ENCODE results near the gene SPNS2. TPM values are rescaled to one million over a fixed set of nuclear protein-coding genes. Genes with fewer than 3 reads are reported as not detected.

Gene SPNS2
- total RNA-seq, 1 experiment from 2014 or later = not detected

DNA sequence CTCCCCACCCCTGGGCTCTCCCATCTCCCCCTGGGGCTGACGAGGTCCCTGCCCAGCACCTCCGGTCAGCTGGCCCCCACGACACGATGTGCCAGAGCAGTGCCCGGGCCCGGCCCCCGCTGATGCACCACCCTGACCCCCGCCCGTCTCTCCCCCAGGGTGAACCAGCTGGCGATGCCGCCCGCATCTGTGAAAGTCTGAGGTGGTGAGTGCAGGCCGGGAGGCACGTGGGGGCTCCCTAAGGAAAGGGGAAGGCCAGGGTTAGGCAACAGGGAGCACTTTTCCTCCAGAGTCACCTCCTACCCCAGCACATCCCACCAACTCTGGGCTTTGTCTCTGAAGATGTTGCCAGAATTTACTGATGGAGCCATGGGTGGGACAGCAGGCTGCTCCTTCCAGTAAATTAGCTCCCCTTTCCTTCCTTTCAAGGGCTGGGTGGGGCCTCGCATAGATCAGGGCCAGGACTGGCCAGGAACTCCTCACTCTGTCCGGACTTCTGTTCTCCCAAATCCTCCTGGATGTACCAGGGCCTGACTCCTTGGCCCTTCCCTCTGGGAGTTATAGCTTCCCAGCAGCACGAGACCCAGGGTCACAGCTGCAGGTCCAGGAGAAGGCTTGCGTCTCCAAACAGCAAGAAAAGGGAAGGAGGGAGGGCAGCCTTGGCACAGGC, 38.2 kb downstream of the SPNS2 start:
- DNase-seq (ENCODE audit: low read depth) = peak; percentile 67

DNA sequence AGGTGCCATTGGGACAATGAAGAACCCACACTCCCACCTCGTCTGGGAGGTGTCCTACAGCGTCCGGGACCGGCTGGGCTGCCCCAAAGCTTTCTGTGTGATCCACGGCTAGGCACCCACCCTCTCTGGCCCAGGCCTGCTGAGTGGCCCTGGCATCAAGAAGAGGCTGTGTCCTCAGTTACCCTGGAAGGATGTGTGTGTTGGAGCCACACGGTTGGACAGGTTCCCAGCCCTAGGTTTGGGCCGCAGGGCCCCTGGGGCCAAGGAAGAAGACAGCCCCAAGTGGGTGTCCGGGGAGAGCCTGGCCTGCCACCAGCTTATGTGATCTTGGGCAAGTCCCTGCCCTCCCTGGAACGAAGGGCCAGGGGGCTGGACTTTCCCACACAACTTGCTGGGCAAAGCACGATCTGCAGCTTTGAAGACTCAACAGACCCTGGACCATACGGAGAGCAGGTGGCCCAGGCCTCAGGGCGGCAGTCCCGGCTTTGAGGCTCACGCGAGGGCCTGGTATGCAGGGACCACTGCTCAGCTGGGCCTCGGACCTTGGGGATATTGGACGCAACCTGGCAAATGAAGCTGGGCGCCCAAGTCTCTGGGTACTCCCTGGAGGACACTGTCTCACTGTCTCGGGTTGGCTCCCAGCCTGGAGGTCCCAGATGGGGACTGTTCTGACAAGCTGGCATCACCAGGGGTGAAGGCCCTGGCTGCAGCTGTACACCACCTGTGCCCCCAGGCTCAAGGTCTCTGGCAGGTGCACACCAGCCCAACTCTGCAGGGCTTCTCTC, 39.0 kb downstream of the SPNS2 start:
- no peak for DNase-seq (ENCODE audit: low read depth)

DNA sequence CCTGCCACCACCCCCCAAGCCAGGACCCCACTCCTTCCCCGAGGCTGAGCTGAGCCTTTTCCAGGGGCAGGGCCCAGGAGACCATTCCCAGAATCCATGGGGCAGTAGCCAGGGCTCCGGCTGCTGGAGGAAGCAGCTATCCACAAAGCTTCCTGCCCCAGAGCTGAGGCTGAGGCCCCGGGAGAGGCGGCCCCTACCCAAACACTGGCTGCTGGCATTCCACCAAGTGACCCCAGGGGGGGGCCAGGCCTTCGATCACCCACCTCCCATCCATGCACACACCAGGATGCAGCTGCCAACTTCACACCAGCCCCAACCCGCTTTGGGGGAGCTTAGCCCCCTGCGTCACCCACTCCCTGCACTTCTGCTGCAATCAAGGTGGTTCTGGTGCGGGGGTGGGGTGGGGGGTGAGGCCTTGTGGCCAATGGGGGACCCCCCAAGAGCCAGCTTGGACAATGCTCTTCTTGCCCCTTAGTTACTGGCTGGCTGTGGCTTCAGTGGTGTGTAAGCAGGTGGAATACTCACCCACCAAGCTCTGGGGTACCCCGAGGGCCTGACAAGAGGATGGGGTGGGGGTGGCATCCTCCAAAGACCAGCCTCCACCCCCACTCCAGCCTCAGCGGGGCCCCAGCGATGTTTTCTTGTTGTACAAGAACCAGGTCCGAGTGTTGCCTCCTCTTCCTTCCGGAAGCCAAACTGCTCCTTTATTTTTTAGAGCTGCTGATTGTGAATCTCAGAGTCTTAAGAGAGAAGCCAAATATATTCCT, 39.7 kb downstream of the SPNS2 start:
- no peak for DNase-seq (ENCODE audit: low read depth)

DNA sequence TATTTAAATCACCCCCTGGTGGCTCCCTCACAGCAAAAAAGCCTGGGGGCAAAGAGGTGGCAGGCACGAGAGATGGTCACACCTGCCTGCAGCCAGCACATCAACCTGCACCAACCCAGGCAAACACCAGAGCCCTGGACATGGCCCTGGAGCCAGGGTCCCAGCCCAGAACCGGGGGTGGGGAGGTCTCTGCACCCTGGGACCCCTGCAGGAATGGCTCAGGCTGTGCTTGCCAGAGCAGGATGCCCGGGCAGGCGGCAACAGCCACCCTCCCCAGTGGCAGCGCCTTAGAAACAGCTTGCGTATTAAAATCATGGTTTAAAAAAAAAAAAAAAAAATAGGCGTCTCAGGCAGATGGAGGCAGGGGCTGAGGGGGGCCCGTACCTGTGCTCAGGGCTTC, 40.3 kb downstream of the SPNS2 start:
- DNase-seq (ENCODE audit: low read depth) = no peak

DNA sequence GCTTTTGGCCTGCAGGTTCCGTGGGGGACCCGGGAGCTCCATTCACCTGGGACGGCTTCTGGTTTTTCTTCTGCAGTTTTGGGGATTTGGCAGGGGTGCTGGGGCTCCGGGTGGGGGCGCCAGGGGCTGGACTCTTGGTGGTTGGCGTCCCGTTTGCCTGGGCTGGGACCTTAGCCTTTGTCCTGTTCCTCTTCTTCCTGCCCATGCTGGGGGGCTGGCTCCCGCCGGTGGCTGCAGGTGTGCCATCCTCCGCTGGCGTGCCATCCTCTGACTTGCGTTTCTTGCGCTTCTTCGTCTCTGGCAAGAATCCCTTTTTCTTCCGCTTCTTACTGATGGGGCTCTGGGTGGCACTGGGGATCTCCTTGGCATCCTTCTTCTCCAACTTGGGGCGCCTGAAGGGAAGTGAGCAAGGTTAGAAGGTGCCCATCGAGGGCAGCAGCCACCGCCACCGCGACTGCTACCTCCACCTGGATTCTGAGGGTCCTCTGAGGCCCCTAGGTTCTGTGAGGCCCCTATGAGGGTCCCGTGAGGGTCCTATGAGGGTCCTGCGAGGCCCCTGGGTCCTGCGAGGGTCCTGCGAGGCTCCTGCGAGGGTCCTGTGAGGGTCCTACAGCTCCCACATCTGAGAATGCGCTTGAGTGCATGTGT, 41.0 kb downstream of the SPNS2 start:
- DNase-seq (ENCODE audit: low read depth) = no peak

DNA sequence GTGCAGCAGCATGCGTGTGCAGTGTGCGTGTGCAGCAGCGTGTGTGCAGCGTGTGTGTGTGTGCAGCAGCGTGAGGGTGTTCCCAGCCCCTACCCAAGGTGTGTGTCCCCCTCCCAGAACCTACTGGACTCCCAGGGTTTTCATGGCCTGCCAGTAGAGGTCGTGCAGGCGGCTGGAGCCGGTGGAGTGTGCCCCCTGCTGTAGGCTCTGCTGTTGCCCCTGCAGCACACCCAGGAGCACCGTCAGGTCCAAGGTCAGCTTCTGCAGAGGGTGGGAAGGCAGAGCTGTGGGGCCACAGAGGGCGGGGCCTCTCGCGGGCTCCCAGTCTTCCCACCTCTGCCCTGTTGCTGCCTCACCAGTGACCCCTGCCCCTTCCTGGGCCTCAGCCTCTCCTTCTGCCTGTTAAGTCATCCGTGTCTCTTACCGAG, 41.6 kb downstream of the SPNS2 start:
- no peak for DNase-seq (ENCODE audit: low read depth)

DNA sequence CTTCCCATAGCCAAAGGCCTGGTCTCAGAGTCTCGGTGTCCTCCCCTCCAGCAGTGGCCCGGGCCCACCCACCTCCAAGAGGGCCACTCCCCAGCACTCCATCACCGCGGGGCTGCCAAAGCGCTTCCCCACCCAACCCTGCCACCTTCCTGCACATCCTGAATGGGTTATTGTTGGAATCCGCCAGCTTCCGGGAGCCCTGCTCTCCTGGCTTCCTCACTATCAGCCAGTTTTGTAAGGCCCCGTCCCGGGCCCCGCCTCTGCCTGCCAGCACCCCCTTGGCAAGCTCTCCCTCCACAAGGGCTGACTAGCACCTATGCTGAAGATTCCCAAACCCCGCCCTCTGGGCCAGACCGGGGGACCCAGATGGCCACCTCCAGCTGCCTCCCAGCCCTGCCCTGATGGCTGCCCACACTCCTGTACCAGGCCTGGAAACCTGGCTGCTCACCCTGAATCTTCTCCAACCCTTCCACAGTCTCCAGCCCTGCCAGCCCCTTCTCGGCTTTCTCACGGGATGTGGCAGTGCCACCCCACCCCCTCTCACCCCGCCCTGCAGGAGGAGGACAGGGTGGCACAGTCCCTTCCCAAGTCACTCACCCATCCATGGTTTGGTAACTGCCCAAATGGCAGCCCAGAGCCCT, 42.1 kb downstream of the SPNS2 start:
- no peak for DNase-seq (ENCODE audit: low read depth)

DNA sequence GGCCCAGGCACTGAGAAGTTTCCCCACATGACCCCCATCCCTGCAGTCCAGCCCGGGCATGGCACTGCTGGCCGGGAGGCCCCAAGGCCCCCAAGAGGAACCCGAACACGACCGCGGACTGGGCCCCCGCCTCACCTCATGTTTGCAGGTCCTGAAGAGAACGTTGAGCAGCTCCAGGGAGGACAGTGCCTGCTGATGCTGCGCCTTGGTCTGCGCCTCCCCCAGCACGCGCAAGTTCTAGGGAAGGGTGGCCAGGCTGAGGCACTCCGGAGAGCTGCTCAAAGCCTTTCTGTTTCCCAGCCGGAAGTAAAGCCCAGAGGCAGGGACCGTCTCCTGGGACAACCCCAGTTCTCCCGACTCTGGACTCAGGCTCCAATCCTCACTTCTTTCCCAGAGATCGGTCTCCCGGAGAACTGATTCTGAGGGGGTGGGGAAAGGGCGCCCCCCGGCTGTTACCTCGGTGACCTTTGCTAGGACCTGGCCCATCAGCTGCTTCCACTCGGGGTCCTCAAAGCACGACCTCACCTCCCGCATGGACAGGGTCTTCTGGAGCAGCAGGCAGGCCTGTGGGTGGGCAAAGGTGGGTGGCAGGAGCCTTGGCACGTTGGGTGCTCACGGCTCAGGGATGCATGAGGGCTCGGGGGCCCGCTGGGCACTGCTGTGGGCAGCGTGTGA, 42.8 kb downstream of the SPNS2 start:
- no peak for DNase-seq (ENCODE audit: low read depth)

DNA sequence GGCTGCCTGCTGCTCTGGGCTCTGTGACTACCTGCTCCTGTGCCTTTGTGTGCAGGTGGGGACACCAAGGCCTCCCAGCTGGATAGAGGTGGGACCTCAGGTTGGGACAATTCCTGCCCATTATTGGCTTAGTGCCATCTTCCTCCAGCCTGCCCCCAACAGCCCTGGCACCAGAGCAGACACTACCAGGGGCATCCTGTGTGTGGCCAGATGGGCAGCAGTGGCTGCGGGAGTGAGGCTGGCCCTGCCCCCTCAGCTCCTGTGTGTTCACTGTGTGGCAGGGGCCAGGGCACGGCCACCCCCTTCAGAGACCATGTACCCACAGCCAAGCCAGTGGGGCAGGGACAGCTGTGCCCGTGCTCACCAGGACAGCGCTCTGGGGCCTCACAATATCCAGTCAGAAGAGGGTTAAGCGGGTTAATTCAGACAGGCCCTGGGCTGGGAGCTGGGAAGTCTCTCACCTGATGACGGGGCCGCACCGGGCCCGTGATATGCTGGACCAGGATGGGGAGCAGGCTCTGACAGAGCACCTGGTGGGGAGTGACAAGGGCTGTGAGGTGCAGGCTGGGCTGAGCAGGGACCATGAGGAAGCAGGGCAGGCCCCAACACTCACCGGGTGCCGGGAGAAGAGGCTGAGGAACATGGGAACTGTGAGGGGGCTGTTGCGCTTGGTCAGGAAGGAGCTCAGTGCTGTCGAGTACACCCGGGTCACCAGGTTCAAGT, 43.5 kb downstream of the SPNS2 start:
- DNase-seq (ENCODE audit: low read depth) = no peak

DNA sequence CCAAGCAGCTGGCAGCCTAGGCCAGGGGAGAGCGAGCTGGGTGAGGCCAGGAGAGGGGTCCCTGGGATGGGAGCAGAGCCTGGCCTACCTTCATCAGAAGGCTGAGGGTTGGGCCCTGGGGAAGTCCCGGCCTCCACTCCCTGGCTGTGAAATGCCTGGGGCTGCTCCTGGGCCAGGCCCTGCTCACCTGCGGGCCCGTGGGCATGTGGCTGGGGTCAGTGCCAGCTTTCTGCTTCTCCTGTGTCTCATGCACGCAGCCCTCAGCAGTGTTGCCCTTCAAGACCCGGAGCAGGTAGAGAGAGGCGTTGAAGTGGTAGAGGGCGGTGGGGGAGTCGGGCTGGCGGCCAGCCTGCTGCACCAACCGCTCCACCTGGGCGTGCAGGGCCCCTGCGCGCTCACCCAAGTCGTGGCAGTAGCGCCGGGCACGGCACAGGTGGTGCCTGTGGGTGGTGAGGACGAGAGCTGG, 44.1 kb downstream of the SPNS2 start:
- DNase-seq (ENCODE audit: low read depth) = no peak

DNA sequence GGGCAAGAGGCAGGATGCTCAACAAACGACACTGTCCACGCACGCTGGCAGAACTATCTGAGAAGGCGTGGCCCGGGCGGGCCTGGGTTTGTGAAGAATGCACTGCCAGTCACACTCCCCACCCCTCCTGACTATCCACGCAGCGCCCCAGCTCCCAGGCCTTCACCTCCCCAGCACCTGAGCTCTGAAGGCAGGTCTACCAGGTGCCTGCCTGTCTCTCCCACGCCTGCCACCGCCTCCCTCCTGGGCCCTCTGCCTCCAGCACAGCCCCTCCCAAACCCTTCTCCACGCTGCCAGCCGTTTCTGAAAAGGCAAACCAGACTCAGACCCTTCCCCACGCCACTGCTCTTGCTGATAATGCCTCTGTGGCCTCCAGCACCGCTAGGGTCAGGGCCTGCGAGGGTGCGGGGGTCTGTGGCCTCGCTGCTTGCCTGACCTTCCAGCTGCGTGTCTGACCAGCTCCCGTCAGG, 44.9 kb downstream of the SPNS2 start:
- no peak for DNase-seq (ENCODE audit: low read depth)

DNA sequence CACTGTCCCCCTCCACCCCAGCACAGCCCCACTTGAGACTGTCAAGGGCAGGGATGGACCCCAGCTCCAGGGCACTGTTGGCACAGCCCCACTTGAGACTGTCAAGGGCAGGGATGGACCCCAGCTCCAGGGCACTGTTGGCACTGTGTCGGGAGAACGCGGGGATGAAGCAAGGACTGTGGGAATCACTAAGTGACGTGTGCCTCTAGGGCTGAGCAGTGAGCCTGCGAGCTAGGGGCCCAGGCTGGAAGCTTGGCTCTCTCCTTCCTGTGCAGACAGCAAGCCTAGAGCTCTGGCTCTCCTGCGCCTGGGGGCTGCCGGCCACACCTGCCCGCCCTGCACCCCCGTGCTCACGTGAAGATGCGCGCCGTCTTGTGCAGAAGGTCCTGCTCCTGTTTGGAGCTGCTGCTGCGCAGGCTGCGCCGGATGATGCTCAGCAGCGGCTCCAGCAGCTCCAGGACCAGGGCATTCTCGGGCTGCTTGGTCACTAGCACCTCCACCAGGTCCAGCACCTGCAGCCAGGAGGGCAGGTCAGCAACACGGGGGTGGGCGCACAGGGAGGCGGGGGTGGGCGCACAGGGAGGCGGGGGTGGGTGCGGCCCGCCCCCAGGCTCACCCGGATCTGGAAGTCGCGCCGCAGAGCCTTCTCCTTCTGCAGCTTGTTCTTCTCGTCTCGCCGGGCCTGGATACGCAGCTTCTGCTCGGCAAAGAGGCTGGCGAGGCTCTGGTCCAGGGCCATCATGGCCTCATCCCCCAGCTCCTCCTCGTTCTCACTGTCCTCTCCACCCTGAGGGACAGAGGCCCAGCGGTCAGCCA, 45.7 kb downstream of the SPNS2 start:
- no peak for DNase-seq (ENCODE audit: low read depth)

DNA sequence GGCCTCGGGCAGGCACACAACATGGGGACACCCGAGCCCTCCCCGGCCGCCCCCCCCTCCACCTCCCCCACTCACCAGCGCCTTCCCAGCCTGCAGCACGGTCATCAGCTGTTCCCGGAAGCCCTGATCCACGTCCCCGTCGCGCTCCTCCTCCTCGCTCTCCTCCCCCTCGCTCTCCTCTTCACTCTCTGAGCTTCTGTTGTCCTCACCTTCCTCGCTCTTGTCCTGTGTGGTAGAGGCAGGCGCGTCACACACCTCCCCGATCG, 46.2 kb downstream of the SPNS2 start:
- DNase-seq (ENCODE audit: low read depth) = no peak

DNA sequence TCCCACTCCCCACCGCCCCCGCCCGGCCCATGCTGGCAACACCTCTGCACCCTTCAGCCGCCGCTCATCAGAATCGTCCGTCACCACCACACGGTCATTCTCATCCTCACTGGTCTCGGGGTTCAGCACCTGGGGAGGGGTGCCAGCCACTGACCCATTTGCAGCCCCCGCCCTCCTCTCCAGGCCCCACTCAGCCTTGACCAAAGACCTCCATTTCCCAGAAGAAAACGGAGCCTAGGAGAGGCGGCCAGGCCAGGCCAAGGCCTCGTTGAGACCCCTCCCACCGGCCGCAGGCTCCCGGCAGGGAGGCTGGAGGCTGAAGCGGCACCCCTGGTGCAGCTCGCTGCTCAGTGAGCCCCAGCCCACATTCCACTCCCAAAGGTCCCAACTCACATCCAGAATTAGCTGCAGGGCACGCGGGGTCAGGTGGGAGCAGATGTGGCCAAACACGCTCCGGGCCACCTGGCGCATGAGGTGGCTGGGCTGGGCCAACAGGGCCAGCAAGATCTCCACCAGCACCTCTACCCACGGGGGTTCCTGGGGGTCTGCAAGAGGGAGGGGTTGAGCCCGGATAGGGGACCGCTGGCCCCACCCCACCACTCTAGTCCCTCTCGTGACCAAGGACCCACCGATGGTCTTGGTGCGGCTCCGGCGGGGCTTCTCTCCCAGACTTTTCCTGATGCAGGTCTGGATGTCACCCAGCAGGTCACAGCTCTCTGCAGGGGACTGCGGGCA, 46.7 kb downstream of the SPNS2 start:
- DNase-seq (ENCODE audit: low read depth) = no peak

DNA sequence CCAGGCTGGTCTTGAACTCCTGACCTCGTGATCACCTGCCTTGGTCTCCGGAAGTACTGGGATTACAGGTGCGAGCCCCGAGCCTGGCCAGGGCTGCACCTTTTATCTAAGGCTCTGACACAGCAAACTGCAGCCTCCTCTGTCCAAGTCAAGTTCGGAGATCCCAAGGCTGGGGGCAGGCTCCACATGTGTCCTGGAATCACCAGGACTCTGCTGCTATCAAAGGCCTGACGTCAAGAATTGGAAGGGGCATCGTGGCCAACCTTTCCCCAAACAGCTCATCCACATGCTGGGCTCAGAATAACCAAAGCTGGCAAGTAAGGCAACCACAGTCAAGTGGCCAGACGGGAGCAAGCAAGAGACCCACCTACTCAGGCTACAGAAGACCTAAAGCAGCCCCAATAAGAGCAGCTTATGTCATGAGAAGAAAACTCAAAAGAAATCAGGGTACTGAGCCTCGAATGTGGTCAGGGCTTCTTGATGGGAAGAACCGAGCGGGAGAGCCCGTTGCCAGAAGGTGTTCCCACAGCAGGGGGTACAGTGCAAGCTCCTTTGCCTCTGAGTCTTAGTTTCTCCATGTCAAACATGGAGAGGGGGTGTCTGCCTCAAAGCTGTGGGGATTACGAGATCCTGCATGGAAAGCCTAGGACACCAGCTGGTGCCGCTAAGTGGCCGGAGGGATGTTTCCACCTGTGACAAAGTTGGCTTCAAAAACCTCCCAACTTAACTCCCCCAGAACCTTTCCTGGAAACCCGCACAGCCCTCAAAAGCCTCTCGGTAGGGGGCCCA, 48.6 kb downstream of the SPNS2 start:
- no peak for DNase-seq (ENCODE audit: low read depth)

DNA sequence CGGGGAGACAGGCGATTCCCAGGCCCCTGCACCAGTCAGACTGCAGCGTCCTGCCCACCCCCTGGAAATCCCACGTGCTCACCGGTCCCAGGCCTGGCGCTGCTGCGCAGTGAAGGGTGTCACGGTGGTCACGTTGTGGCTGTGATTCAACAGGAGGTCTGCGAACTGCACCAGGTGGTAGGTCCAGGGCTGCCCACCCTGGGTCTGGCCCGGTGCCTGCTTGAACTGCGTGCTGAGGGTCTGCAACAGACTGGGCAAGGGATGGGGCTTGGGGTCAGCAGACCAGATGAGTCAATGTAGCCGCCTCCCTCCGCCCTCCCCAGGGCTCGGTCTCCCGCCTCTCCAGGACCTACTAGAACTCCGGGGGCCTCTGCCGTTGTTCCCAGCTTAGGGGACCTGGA, 49.4 kb downstream of the SPNS2 start:
- DNase-seq (ENCODE audit: low read depth) = no peak

DNA sequence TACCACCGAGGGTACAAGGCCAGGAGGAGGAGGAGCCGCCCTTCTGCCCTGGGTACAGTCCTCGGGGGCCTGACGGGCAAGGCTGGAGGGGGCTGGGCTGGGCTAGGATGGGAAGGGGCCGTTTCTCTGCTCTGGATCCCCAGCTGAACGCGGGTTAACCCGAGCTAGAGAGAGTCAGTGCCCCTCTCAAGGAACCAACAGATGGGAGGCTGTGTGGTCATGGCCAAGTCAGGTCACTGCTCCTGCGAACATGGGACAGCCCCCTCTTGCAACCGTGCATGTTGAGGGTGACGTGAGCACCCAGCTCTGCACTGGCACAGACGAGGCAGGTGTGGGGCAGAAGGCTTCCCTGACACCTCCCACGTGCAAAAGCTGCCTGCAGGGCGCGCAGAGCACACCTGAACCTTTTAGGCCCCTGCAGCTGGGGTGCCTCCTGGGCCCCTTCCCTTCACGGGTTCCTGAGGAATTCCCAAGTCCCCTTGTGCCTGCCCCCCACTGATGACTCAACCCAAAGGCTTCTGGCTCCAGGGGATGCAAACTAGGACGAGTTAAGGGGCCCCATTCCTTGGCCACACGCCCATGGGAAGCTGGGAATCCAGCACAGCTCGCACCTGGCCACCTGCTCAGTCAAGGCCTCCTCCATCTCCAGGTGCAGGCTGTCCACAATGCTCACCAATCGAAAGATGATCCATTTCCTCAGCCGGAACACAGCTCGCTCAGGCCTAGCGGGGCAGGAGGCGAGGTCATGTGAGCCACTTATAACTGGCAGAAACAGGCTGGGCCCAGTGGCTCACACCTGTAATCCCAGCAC, 50.2 kb downstream of the SPNS2 start:
- peak; percentile 43 for DNase-seq (ENCODE audit: low read depth)
